Stomach (tissue), 9 donors: ENCODE results near the gene ROBO1. TPM values are rescaled to one million over a fixed set of nuclear protein-coding genes. Genes with fewer than 3 reads are reported as not detected.

ENCODE experiments used
- DNase-seq, 2 donors: peaks; one replicate each; pipeline versions ENCODE4 v3.0.0 to v3.0.0-alpha.2; 2013 to 2019
- H3K27ac ChIP-seq, 5 donors: fragments of 200-600 bp in 4 of 5; sonication (generic) in 4 of 5; one replicate each; pipeline ENCODE4 v1.5.1; 2013 to 2019; ENCODE audit warnings: mild to moderate bottlenecking in 1 of 5, moderate library complexity in 1 of 5
- H3K27me3 ChIP-seq, 3 donors: fragments of 200-600 bp; sonication (generic); one replicate each; pipeline ENCODE4 v1.5.1; 2017 to 2019; ENCODE audit warnings: mixed run types in 1 of 3
- H3K36me3 ChIP-seq, 4 donors: fragments of 200-600 bp; sonication (generic); 1 replicate in 3 of 4; 2 replicates in 1 of 4; pipeline ENCODE4 v1.5.1; 2016 to 2019
- H3K4me1 ChIP-seq, 4 donors: fragments of 200-600 bp; sonication (generic); one replicate each; pipeline ENCODE4 v1.5.1; 2016 to 2019
- H3K4me3 ChIP-seq, 4 donors: fragments of 200-600 bp; sonication (generic) in 3 of 4; one replicate each; pipeline ENCODE4 v1.5.1; 2016 to 2019; ENCODE audit warnings: mild to moderate bottlenecking in 1 of 4
- H3K9me3 ChIP-seq, 4 donors: fragments of 200-600 bp; sonication (generic); one replicate each; pipeline ENCODE4 v1.5.1; 2016 to 2019
- CTCF ChIP-seq, 7 experiments: fragments of 450-650 bp in 4 of 7; fragments of 200-600 bp in 3 of 7; sonication (generic) in 3 of 7; IDR thresholded peaks; one replicate each; pipeline ENCODE4 v1.5.1; 2016 to 2019; ENCODE audit warnings: antibody characterized with exemption in 7 of 7, control low read depth in 2 of 7, mild to moderate bottlenecking in 1 of 7
- EP300 ChIP-seq: sonication (generic); formaldehyde crosslinking; IDR thresholded peaks from one replicate; pipeline ENCODE4 v1.6.1; 2017; ENCODE audit warnings: antibody characterized with exemption
- POLR2A ChIP-seq, 4 donors: fragments of 450-650 bp; IDR thresholded peaks; one replicate each; pipeline ENCODE4 v1.6.1; 2016; ENCODE audit warnings: antibody characterized with exemption in 4 of 4, control low read depth in 2 of 4, mild to moderate bottlenecking in 1 of 4, moderate library complexity in 1 of 4
- POLR2AphosphoS5 ChIP-seq, 3 donors: sonication (generic); formaldehyde crosslinking; IDR thresholded peaks; one replicate each; pipeline ENCODE4 v1.6.1; 2016; ENCODE audit warnings: antibody characterized with exemption in 3 of 3
- WGBS, 5 donors: extraction: QIAGEN DNeasy Blood & Tissue Kit in 3 of 5; methylation state at CpG; one replicate each; pipeline versions ENCODE4 v1.1.5 to v1.1.7; 2013 to 2018; 5-methylcytosine and 5-hydroxymethylcytosine counted together
- intact Hi-C: fragments of 100-400 bp; cut with DNase I; formaldehyde crosslinking; loops from one replicate; pipeline ENCODE4 v1.15.1; 2023; ENCODE audit warnings: low total_unique reads
- polyA plus RNA-seq, 3 donors: library from polyadenylated mRNA; stranded (reverse); fragments of 200-250 nt; gene quantifications; one replicate each; pipeline ENCODE4 v1.2.3, GENCODE V29; 2013
- total RNA-seq, 5 donors: library from RNA; depleted of rRNA; stranded (reverse); fragments of >200 nt; gene quantifications; one replicate each; pipeline versions ENCODE4 v1.1.0 to v1.2.3, GENCODE V29; 2014 to 2016
- donor health status: healthy with polysubstance abuse.
- donor health status: Bipolar disorder and iron deficiency.
- donor health status: healthy.

ROBO1 gene
- total and polyA plus RNA-seq, 8 donors: 2.0 to 174 (median 4.5) TPM

- intact Hi-C loops: no loop called here
- no peaks in the 10 kb centered on the region for H3K27me3 ChIP-seq
- peaks cover 0 to 4% (median 0%) of the 10 kb centered on the region in 4 donors for H3K9me3 ChIP-seq
- no peak overlapping the region for H3K27ac ChIP-seq
- no peaks in the 10 kb centered on the region for H3K4me1 ChIP-seq
- no peak for DNase-seq
- no peaks in the 10 kb centered on the region for H3K36me3 ChIP-seq
- TF ChIP-seq EP300 (no peak), POLR2A (IDR thresholded peaks at IDR 0.05) (no peak), POLR2AphosphoS5 (IDR thresholded peaks at IDR 0.05) (no peak), CTCF (IDR thresholded peaks at IDR 0.05) (no peak)
- H3K4me3 ChIP-seq: no peak overlapping the region
- 67 to 84% (median 82%) methylated on average over 2 of the region's 2 CpGs for WGBS, 5 donors
Measured at GRCh38 chr3:79672731-79673130, 95.1 kb downstream of the ROBO1 start.

GRCh38 chr3:79672075-79672474 is 95.7 kb downstream of the ROBO1 start:
- Histone ChIP-seq H3K27ac (no peak overlapping the region), H3K4me1 (no peaks in the 10 kb centered on the region), H3K4me3 (no peak overlapping the region), H3K27me3 (no peaks in the 10 kb centered on the region), H3K9me3 (peaks cover 0 to 2% (median 0%) of the 10 kb centered on the region in 4 donors), H3K36me3 (no peaks in the 10 kb centered on the region)
- DNase-seq: no peak
- WGBS, 5 donors: 64 to 82% (median 76%) methylated on average over 1 of the region's 1 CpG
- no peak for TF ChIP-seq CTCF (IDR thresholded peaks at IDR 0.05)
- TF ChIP-seq POLR2A (IDR thresholded peaks at IDR 0.05): no peak
- no peak for TF ChIP-seq POLR2AphosphoS5 (IDR thresholded peaks at IDR 0.05)
- TF ChIP-seq EP300: no peak
- intact Hi-C loops: no loop called here

GRCh38 chr3:79670178-79670577 is 97.6 kb downstream of the ROBO1 start:
- Histone ChIP-seq H3K27ac (no peak overlapping the region), H3K4me1 (no peaks in the 10 kb centered on the region), H3K4me3 (no peak overlapping the region), H3K27me3 (no peaks in the 10 kb centered on the region), H3K36me3 (no peaks in the 10 kb centered on the region), H3K9me3 (no peaks in the 10 kb centered on the region)
- no peak for DNase-seq
- WGBS, 5 donors: 49 to 95% (median 75%) methylated on average over 3 of the region's 3 CpGs
- intact Hi-C loops: no loop called here
- TF ChIP-seq CTCF (IDR thresholded peaks at IDR 0.05): no peak

GRCh38 chr3:79664455-79664854 is 103.3 kb downstream of the ROBO1 start:
- no peak for DNase-seq
- no peak for TF ChIP-seq EP300
- TF ChIP-seq CTCF (IDR thresholded peaks at IDR 0.05): no peak
- no peak for TF ChIP-seq POLR2AphosphoS5 (IDR thresholded peaks at IDR 0.05)
- no peak for TF ChIP-seq POLR2A (IDR thresholded peaks at IDR 0.05)
- intact Hi-C loops: no loop called here
- Histone ChIP-seq H3K9me3 (no peaks in the 10 kb centered on the region), H3K4me3 (no peak overlapping the region), H3K27me3 (no peaks in the 10 kb centered on the region), H3K4me1 (no peaks in the 10 kb centered on the region), H3K36me3 (no peaks in the 10 kb centered on the region), H3K27ac (no peak overlapping the region)
- 78 to 88% (median 87%) methylated on average over 7 of the region's 7 CpGs for WGBS, 5 donors
